ENCODE measurements around the gene PNLIPRP2.

PNLIPRP2 gene

GRCh38 chr10:116686632-116687031 is 65.9 kb downstream of the PNLIPRP2 start:
- Mint-ChIP-seq H3K4me1 (ENCODE audit: low read depth in 2 of 2) (peaks cover 0 to 2% of the 10 kb centered on the region in 2 donors), H3K36me3 (ENCODE audit: insufficient read depth) (no peaks in the 10 kb centered on the region), H3K9me3 (no peaks in the 10 kb centered on the region), H3K4me3 (no peak overlapping the region), H3K27ac (no peak overlapping the region), H3K27me3 (no peaks in the 10 kb centered on the region)
- ATAC-seq (replicated peaks) (no peak), DNase-seq (no peak)

- Mint-ChIP-seq H3K36me3 (ENCODE audit: insufficient read depth) (no peaks in the 10 kb centered on the region), H3K4me3 (no peak overlapping the region), H3K27me3 (no peaks in the 10 kb centered on the region), H3K27ac (no peak overlapping the region), H3K9me3 (no peaks in the 10 kb centered on the region), H3K4me1 (ENCODE audit: low read depth in 2 of 2) (no peaks in the 10 kb centered on the region)
- ATAC-seq (replicated peaks) (no peak), DNase-seq (no peak)
Measured at GRCh38 chr10:116687633-116688032, 66.9 kb downstream of the PNLIPRP2 start.

GRCh38 chr10:116688241-116688711 is 67.5 kb downstream of the PNLIPRP2 start:
- H3K4me1 Mint-ChIP-seq (ENCODE audit: low read depth in 2 of 2): no peaks in the 10 kb centered on the region
- H3K27ac Mint-ChIP-seq: no peak overlapping the region
- ATAC-seq (replicated peaks) (no peak), DNase-seq (no peak)
- no peak overlapping the region for H3K4me3 Mint-ChIP-seq
- no peaks in the 10 kb centered on the region for H3K27me3 Mint-ChIP-seq
- no peaks in the 10 kb centered on the region for H3K9me3 Mint-ChIP-seq
- H3K36me3 Mint-ChIP-seq (ENCODE audit: insufficient read depth): peaks cover under 1% of the 10 kb centered on the region

- H3K4me1 Mint-ChIP-seq (ENCODE audit: low read depth in 2 of 2): no peaks in the 10 kb centered on the region
- no peak for DNase-seq
- H3K27me3 Mint-ChIP-seq: no peaks in the 10 kb centered on the region
- H3K4me3 Mint-ChIP-seq: no peak overlapping the region
- ATAC-seq (replicated peaks): no peak
- no peak overlapping the region for H3K27ac Mint-ChIP-seq
- H3K9me3 Mint-ChIP-seq: no peaks in the 10 kb centered on the region
- H3K36me3 Mint-ChIP-seq (ENCODE audit: insufficient read depth): peaks cover 3% of the 10 kb centered on the region
Measured at GRCh38 chr10:116688741-116689495, 68.2 kb downstream of the PNLIPRP2 start.

- Mint-ChIP-seq H3K4me3 (no peak overlapping the region), H3K36me3 (ENCODE audit: insufficient read depth) (peaks cover 3% of the 10 kb centered on the region), H3K27me3 (peaks cover 0 to 5% of the 10 kb centered on the region in 2 donors), H3K4me1 (ENCODE audit: low read depth in 2 of 2) (no peaks in the 10 kb centered on the region), H3K9me3 (no peaks in the 10 kb centered on the region), H3K27ac (no peak overlapping the region)
- DNase-seq: no peak
- no peak for ATAC-seq (replicated peaks)
Measured at GRCh38 chr10:116689744-116690143, 69.0 kb downstream of the PNLIPRP2 start.

GRCh38 chr10:116690356-116691322 is 69.9 kb downstream of the PNLIPRP2 start:
- no peaks in the 10 kb centered on the region for H3K9me3 Mint-ChIP-seq
- H3K4me3 Mint-ChIP-seq: no peak overlapping the region
- H3K4me1 Mint-ChIP-seq (ENCODE audit: low read depth in 2 of 2): no peaks in the 10 kb centered on the region
- no peak overlapping the region for H3K27ac Mint-ChIP-seq
- DNase-seq: no peak
- peaks cover 0 to 12% of the 10 kb centered on the region in 2 donors for H3K27me3 Mint-ChIP-seq
- no peak for ATAC-seq (replicated peaks)
- H3K36me3 Mint-ChIP-seq (ENCODE audit: insufficient read depth): peaks cover 3% of the 10 kb centered on the region

- H3K27ac Mint-ChIP-seq: no peak overlapping the region
- no peaks in the 10 kb centered on the region for H3K9me3 Mint-ChIP-seq
- no peaks in the 10 kb centered on the region for H3K4me1 Mint-ChIP-seq (ENCODE audit: low read depth in 2 of 2)
- H3K36me3 Mint-ChIP-seq (ENCODE audit: insufficient read depth): peaks cover 3% of the 10 kb centered on the region
- DNase-seq (no peak), ATAC-seq (replicated peaks) (no peak)
- peaks cover 0 to 15% of the 10 kb centered on the region in 2 donors for H3K27me3 Mint-ChIP-seq
- H3K4me3 Mint-ChIP-seq: no peak overlapping the region
Measured at GRCh38 chr10:116691635-116692034, 70.9 kb downstream of the PNLIPRP2 start.

GRCh38 chr10:116692225-116692624 is 71.5 kb downstream of the PNLIPRP2 start:
- no peak overlapping the region for H3K27ac Mint-ChIP-seq
- H3K4me3 Mint-ChIP-seq: no peak overlapping the region
- peaks cover 3% of the 10 kb centered on the region for H3K36me3 Mint-ChIP-seq (ENCODE audit: insufficient read depth)
- H3K9me3 Mint-ChIP-seq: no peaks in the 10 kb centered on the region
- H3K27me3 Mint-ChIP-seq: peaks cover 0 to 21% of the 10 kb centered on the region in 2 donors
- H3K4me1 Mint-ChIP-seq (ENCODE audit: low read depth in 2 of 2): no peaks in the 10 kb centered on the region
- no peak for ATAC-seq (replicated peaks)
- no peak for DNase-seq

- Mint-ChIP-seq H3K9me3 (no peaks in the 10 kb centered on the region), H3K27ac (no peak overlapping the region), H3K4me1 (ENCODE audit: low read depth in 2 of 2) (no peaks in the 10 kb centered on the region), H3K4me3 (no peak overlapping the region), H3K36me3 (ENCODE audit: insufficient read depth) (peaks cover 6% of the 10 kb centered on the region), H3K27me3 (peaks cover 10 to 43% of the 10 kb centered on the region in 2 donors)
- DNase-seq (no peak), ATAC-seq (replicated peaks) (no peak)
Measured at GRCh38 chr10:116694243-116694926, 73.6 kb downstream of the PNLIPRP2 start.

All from effector memory CD8-positive, alpha-beta T cell (primary cell).